ENCODE data around the gene MACC1.

DNA sequence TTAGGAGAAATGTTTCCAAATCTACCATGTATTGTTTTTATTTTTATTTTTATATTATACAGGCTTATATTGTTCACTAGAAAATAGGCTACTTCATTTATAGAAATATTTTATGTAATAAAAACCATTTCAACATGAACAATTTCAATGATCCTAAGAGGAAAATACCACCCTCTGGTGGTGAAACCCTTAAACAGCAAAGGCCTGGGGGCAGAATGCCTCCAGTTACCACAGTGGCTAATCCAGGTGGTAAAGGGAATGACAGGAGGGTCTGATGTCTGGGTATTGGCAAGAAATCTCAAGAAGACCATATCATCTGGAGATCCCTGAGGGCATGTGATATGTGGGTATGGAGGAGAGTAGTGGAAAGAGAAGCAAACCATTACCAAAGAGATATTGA lies 19.3 kb downstream of the MACC1 start:
- TF ChIP-seq, protein P1, sequence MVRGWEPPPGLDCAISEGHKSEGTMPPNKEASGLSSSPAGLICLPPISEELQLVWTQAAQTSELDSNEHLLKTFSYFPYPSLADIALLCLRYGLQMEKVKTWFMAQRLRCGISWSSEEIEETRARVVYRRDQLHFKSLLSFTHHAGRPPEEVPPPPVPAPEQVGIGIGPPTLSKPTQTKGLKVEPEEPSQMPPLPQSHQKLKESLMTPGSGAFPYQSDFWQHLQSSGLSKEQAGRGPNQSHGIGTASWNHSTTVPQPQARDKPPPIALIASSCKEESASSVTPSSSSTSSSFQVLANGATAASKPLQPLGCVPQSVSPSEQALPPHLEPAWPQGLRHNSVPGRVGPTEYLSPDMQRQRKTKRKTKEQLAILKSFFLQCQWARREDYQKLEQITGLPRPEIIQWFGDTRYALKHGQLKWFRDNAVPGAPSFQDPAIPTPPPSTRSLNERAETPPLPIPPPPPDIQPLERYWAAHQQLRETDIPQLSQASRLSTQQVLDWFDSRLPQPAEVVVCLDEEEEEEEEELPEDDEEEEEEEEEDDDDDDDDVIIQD (CRISPR knock-in tag; IDR thresholded peaks at IDR 0.05; ENCODE audit: low read depth), result no peak
- TF ChIP-seq NCOA2 (CRISPR knock-in tag; IDR thresholded peaks at IDR 0.05) (no peak), PHF8 (CRISPR knock-in tag; IDR thresholded peaks at IDR 0.05) (no peak), CREB1 (IDR thresholded peaks at IDR 0.05) (no peak), CREB1 (CRISPR knock-in tag; IDR thresholded peaks at IDR 0.05) (no peak), HDAC6 (IDR thresholded peaks at IDR 0.05; ENCODE audit: low read depth, low read length) (no peak), CBX1 (IDR thresholded peaks at IDR 0.05; ENCODE audit: low read depth) (no peak), HOXA7 (CRISPR knock-in tag; IDR thresholded peaks at IDR 0.05) (no peak), SIN3A (IDR thresholded peaks at IDR 0.05; ENCODE audit: borderline replicate concordance, low read depth, low read length) (no peak)
- TF ChIP-seq, protein P2, sequence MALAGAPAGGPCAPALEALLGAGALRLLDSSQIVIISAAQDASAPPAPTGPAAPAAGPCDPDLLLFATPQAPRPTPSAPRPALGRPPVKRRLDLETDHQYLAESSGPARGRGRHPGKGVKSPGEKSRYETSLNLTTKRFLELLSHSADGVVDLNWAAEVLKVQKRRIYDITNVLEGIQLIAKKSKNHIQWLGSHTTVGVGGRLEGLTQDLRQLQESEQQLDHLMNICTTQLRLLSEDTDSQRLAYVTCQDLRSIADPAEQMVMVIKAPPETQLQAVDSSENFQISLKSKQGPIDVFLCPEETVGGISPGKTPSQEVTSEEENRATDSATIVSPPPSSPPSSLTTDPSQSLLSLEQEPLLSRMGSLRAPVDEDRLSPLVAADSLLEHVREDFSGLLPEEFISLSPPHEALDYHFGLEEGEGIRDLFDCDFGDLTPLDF (CRISPR knock-in tag; IDR thresholded peaks at IDR 0.05), result no peak
- TF ChIP-seq, protein P3, sequence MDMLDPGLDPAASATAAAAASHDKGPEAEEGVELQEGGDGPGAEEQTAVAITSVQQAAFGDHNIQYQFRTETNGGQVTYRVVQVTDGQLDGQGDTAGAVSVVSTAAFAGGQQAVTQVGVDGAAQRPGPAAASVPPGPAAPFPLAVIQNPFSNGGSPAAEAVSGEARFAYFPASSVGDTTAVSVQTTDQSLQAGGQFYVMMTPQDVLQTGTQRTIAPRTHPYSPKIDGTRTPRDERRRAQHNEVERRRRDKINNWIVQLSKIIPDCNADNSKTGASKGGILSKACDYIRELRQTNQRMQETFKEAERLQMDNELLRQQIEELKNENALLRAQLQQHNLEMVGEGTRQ (IDR thresholded peaks at IDR 0.05; ENCODE audit: low read depth, low read length), result no peak
- TF ChIP-seq, protein P3 (CRISPR knock-in tag; IDR thresholded peaks at IDR 0.05; ENCODE audit: borderline replicate concordance), result no peak
- TF ChIP-seq, protein P4, sequence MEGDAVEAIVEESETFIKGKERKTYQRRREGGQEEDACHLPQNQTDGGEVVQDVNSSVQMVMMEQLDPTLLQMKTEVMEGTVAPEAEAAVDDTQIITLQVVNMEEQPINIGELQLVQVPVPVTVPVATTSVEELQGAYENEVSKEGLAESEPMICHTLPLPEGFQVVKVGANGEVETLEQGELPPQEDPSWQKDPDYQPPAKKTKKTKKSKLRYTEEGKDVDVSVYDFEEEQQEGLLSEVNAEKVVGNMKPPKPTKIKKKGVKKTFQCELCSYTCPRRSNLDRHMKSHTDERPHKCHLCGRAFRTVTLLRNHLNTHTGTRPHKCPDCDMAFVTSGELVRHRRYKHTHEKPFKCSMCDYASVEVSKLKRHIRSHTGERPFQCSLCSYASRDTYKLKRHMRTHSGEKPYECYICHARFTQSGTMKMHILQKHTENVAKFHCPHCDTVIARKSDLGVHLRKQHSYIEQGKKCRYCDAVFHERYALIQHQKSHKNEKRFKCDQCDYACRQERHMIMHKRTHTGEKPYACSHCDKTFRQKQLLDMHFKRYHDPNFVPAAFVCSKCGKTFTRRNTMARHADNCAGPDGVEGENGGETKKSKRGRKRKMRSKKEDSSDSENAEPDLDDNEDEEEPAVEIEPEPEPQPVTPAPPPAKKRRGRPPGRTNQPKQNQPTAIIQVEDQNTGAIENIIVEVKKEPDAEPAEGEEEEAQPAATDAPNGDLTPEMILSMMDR (CRISPR knock-in tag; IDR thresholded peaks at IDR 0.05), result no peak
- TF ChIP-seq, protein P5, sequence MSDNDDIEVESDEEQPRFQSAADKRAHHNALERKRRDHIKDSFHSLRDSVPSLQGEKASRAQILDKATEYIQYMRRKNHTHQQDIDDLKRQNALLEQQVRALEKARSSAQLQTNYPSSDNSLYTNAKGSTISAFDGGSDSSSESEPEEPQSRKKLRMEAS (IDR thresholded peaks at IDR 0.05), result no peak
